K562 (cell line): ENCODE results near the gene CLASP1. TPM values are rescaled to one million over a fixed set of nuclear protein-coding genes. Genes with fewer than 3 reads are reported as not detected.

Source experiments
- E2F4 ChIP-seq: sonication (generic); formaldehyde crosslinking; IDR thresholded peaks from 2 replicates; pipeline ENCODE4 v1.8.0; 2022; ENCODE audit warnings: mild to moderate bottlenecking, low read depth, missing genetic modification reagents
- EWSR1 ChIP-seq: fragments of 450-650 bp; IDR thresholded peaks from 2 replicates; pipeline ENCODE4 v1.6.1; 2018; ENCODE audit warnings: borderline replicate concordance, mild to moderate bottlenecking, low read depth, moderate library complexity; ENCODE audit not compliant: partially characterized antibody
- GMEB1 ChIP-seq: fragments of 250-450 bp; sonication (Bioruptor Pico); IDR thresholded peaks from 2 replicates; pipeline ENCODE4 v1.4.0; 2020; ENCODE audit warnings: mild to moderate bottlenecking
- KAT2B ChIP-seq: IDR thresholded peaks from one replicate; pipeline ENCODE4 v1.6.1; 2012; ENCODE audit warnings: low read depth, mild to moderate bottlenecking, control low read depth, inconsistent platforms, low read length, moderate library complexity
- MAZ ChIP-seq, 2 experiments: fragments of 450-650 bp in 1 of 2; sonication (generic) in 1 of 2; formaldehyde crosslinking; IDR thresholded peaks in 1 of 2; conservative IDR thresholded peaks in 1 of 2; 2 replicates each; pipeline versions ENCODE4 v1.4.0 to v1.5.0; 2020; ENCODE audit warnings: mild to moderate bottlenecking in 1 of 2, missing genetic modification reagents in 1 of 2
- NCOA2 ChIP-seq, 2 experiments: fragments of 450-650 bp; IDR thresholded peaks; 2 replicates each; pipeline ENCODE4 v1.6.1; 2018; ENCODE audit warnings: mild to moderate bottlenecking in 2 of 2, moderate library complexity in 1 of 2; ENCODE audit not compliant: partially characterized antibody in 2 of 2
- POLR2AphosphoS5 ChIP-seq: IDR thresholded peaks from 2 replicates; pipeline ENCODE4 v1.6.1; 2011; ENCODE audit warnings: mild to moderate bottlenecking, low read depth, low read length, moderate library complexity; ENCODE audit not compliant: control insufficient read depth, insufficient read depth
- RBM14 ChIP-seq: fragments of 200-400 bp; formaldehyde crosslinking; IDR thresholded peaks from 2 replicates; pipeline ENCODE4 v1.6.1; 2018; ENCODE audit warnings: low read depth, mild to moderate bottlenecking, low read length, moderate library complexity, borderline replicate concordance; ENCODE audit not compliant: insufficient read depth
- SFPQ ChIP-seq: fragments of 200-400 bp; formaldehyde crosslinking; IDR thresholded peaks from 2 replicates; pipeline ENCODE4 v1.6.1; 2017; ENCODE audit warnings: mild to moderate bottlenecking, low read depth, low read length, moderate library complexity
- SIX5 ChIP-seq, 2 experiments: IDR thresholded peaks; 2 replicates each; pipeline ENCODE4 v1.6.1; 2011; ENCODE audit warnings: low read length in 2 of 2, borderline replicate concordance in 1 of 2, low read depth in 1 of 2, mild to moderate bottlenecking in 1 of 2, moderate library complexity in 1 of 2; ENCODE audit not compliant: insufficient read depth in 1 of 2
- SP1 ChIP-seq: sonication (generic); formaldehyde crosslinking; IDR thresholded peaks from 2 replicates; pipeline ENCODE4 v1.8.1; 2022; ENCODE audit warnings: mild to moderate bottlenecking, missing genetic modification reagents
- TARDBP ChIP-seq: fragments of 450-650 bp; IDR thresholded peaks from 2 replicates; pipeline ENCODE4 v1.6.1; 2016
- TEAD4 ChIP-seq, 2 experiments: sonication (generic) in 1 of 2; formaldehyde crosslinking in 1 of 2; IDR thresholded peaks; 2 replicates each; pipeline versions ENCODE4 v1.6.1 to v1.8.0; 2012 to 2022; ENCODE audit warnings: borderline replicate concordance in 1 of 2, inconsistent platforms in 1 of 2, low read length in 1 of 2, mild to moderate bottlenecking in 1 of 2, missing genetic modification reagents in 1 of 2
- TGIF2 ChIP-seq: sonication (generic); formaldehyde crosslinking; IDR thresholded peaks from 2 replicates; pipeline ENCODE4 v1.8.1; 2022; ENCODE audit warnings: mild to moderate bottlenecking, missing genetic modification reagents, moderate library complexity
- ZBTB8A ChIP-seq: fragments of 450-650 bp; IDR thresholded peaks from 2 replicates; pipeline ENCODE4 v1.6.1; 2018; ENCODE audit warnings: mild to moderate bottlenecking, moderate library complexity; ENCODE audit not compliant: partially characterized antibody
- ZNF232 ChIP-seq: sonication (generic); formaldehyde crosslinking; IDR thresholded peaks from 2 replicates; pipeline ENCODE4 v1.8.0; 2022; ENCODE audit warnings: mild to moderate bottlenecking, missing genetic modification reagents
- ZNF398 ChIP-seq: fragments of 250-450 bp; sonication (Bioruptor Pico); IDR thresholded peaks from 2 replicates; pipeline ENCODE4 v1.8.0; 2021; ENCODE audit warnings: moderate library complexity, mild to moderate bottlenecking, inconsistent platforms
- ZNF431 ChIP-seq: sonication (generic); formaldehyde crosslinking; IDR thresholded peaks from 2 replicates; pipeline ENCODE4 v1.8.0; 2022; ENCODE audit warnings: mild to moderate bottlenecking, missing genetic modification reagents
- ZNF584 ChIP-seq: fragments of 200-800 bp; sonication (Bioruptor generic); IDR thresholded peaks from 2 replicates; pipeline ENCODE4 v1.6.1; 2016; ENCODE audit warnings: low read depth, mild to moderate bottlenecking, missing genetic modification characterization, missing compliant biosample characterization
- ZNF699 ChIP-seq: fragments of 250-450 bp; sonication (Bioruptor Pico); IDR thresholded peaks from 2 replicates; pipeline ENCODE4 v1.8.0; 2021; ENCODE audit warnings: mild to moderate bottlenecking, moderate library complexity; ENCODE audit not compliant: insufficient replicate concordance
- ZNF830 ChIP-seq: fragments of 250-450 bp; sonication (Bioruptor Pico); IDR thresholded peaks from 2 replicates; pipeline ENCODE4 v1.5.0; 2021; ENCODE audit warnings: mild to moderate bottlenecking
- polyA plus RNA-seq, 8 experiments: library from polyadenylated mRNA; depleted of rRNA in 4 of 8; stranded (reverse) in 5 of 8; unstranded in 3 of 8; fragments of >200 nt; fragmentation: Nextera tagmentation in 2 of 8; fragmentation: Illumina TruSeq in 1 of 8; extraction: Ambion mirVana in 2 of 8; extraction: Trizol in 1 of 8; gene quantifications; 2 replicates each; pipeline versions ENCODE4 v1.2.1 to v1.2.3, GENCODE V29; 2011 to 2014; ENCODE audit warnings: inconsistent platforms in 1 of 8, missing spikeins in 1 of 8
- total RNA-seq, 7 experiments: library from RNA; depleted of rRNA in 6 of 7; stranded (reverse); fragments of >200 nt in 6 of 7; fragmentation: Illumina TruSeq in 2 of 7; extraction: Trizol in 2 of 7; gene quantifications; 2 replicates each; pipeline versions ENCODE4 v1.2.1 to v1.2.3, GENCODE V29; 2011 to 2021; ENCODE audit warnings: low replicate concordance in 1 of 7

Gene CLASP1
- total and polyA plus RNA-seq, 9 of the 15 experiments (the other 6 are each of a cell fraction or from before 2014, with no cell fraction given), result 1.7 to 40.3 (median 20.7) TPM

GRCh38 chr2:121576263-121576662 lies 73.0 kb downstream of the CLASP1 start (continued):
- TF ChIP-seq EWSR1 (no peak), KAT2B (no peak), GMEB1 (CRISPR knock-in tag) (no peak), POLR2AphosphoS5 (no peak), ZNF398 (CRISPR knock-in tag) (no peak), E2F4 (no peak), ZNF232 (CRISPR knock-in tag) (no peak), ZNF431 (CRISPR knock-in tag) (no peak), ZNF699 (CRISPR knock-in tag) (no peak), TARDBP (no peak), MAZ (CRISPR knock-in tag; conservative IDR thresholded peaks at IDR 0.05 in 1 of 2, IDR thresholded peaks at IDR 0.05 in 1 of 2) (no peak), ZNF584 (CRISPR knock-in tag) (0 out of 2 replicates have a peak, but pooled peaks have one; percentile 48), ZBTB8A (no peak), NCOA2 (IDR thresholded peaks at IDR 0.05; ENCODE audit: partially characterized antibody in 2 of 2) (no peak), ZNF830 (no peak), TEAD4 (IDR thresholded peaks at IDR 0.05; ENCODE audit: low read length) (0 out of 2 replicates have a peak, but pooled peaks have one; percentile 12), TEAD4 (CRISPR knock-in tag; IDR thresholded peaks at IDR 0.05; ENCODE audit: borderline replicate concordance) (no peak), RBM14 (no peak), TGIF2 (CRISPR knock-in tag) (no peak), SFPQ (no peak), SIX5 (IDR thresholded peaks at IDR 0.05; ENCODE audit: borderline replicate concordance in 1 of 2, insufficient read depth in 1 of 2, low read depth in 1 of 2, low read length in 2 of 2) (no peak), SP1 (no peak)
